HG03097 (cell line): ENCODE results near the gene SH3RF3.
"Not testable (repeated sequence)": the region's sequence is repeated elsewhere in the genome, so short reads cannot be mapped to it uniquely, and the experiment has no call there.

ENCODE experiments used
- ATAC-seq: cut with Tn5 transposase; IDR thresholded peaks from one replicate; pipeline ENCODE4 v1.9.1; 2021; ENCODE audit not compliant: unreplicated experiment, low FRiP score

The SH3RF3 gene

GRCh38 chr2:109117181-109117580, 11.8 kb upstream of the SH3RF3 start:
- ATAC-seq = not testable (repeated sequence)

GRCh38 chr2:109117780-109118179, 11.2 kb upstream of the SH3RF3 start:
- no peak for ATAC-seq

GRCh38 chr2:109118321-109118720, 10.7 kb upstream of the SH3RF3 start:
- ATAC-seq = no peak

- ATAC-seq = no peak
These were observed 8.8 kb upstream of the SH3RF3 start for GRCh38 chr2:109120166-109120565.

GRCh38 chr2:109120686-109121085, 8.3 kb upstream of the SH3RF3 start:
- not testable (repeated sequence) for ATAC-seq

GRCh38 chr2:109123586-109124201, 5.3 kb upstream of the SH3RF3 start:
- ATAC-seq = no peak

GRCh38 chr2:109124982-109125592, 3.9 kb upstream of the SH3RF3 start:
- no peak for ATAC-seq

- ATAC-seq = no peak
These were observed 3.2 kb upstream of the SH3RF3 start for GRCh38 chr2:109125593-109126500.

GRCh38 chr2:109126501-109126860, 2.5 kb upstream of the SH3RF3 start:
- no peak for ATAC-seq

GRCh38 chr2:109127556-109127955, 1.4 kb upstream of the SH3RF3 start:
- ATAC-seq = no peak

GRCh38 chr2:109128048-109128615, 873 bp upstream of the SH3RF3 start:
- ATAC-seq = peak; percentile 56

- peak; percentile 16 for ATAC-seq
These were observed 433 bp downstream of the SH3RF3 start for GRCh38 chr2:109129356-109129920.

GRCh38 chr2:109129921-109130722, 1.1 kb downstream of the SH3RF3 start:
- no peak for ATAC-seq

- no peak for ATAC-seq
These were observed 1.7 kb downstream of the SH3RF3 start for GRCh38 chr2:109130723-109130995.

GRCh38 chr2:109131777-109132176, 2.8 kb downstream of the SH3RF3 start:
- no peak for ATAC-seq

GRCh38 chr2:109132626-109133025, 3.6 kb downstream of the SH3RF3 start:
- no peak for ATAC-seq

- no peak for ATAC-seq
These were observed 4.7 kb downstream of the SH3RF3 start for GRCh38 chr2:109133746-109134145.

- peak; percentile 74 for ATAC-seq
These were observed 5.8 kb downstream of the SH3RF3 start for GRCh38 chr2:109134741-109135358.

- no peak for ATAC-seq
These were observed 6.6 kb downstream of the SH3RF3 start for GRCh38 chr2:109135359-109136197.
